PFSK-1 (cell line): Measurements from ENCODE around the gene GPRC5D.

Source experiments
- FOXP2 ChIP-seq: optimal IDR thresholded peaks from 2 replicates; pipeline ENCODE3; 2011; ENCODE audit warnings: borderline replicate concordance, control low read depth, inconsistent platforms; ENCODE audit not compliant: insufficient read depth; ENCODE audit errors: extremely low read length, extremely low read depth
- POLR2AphosphoS5 ChIP-seq: IDR thresholded peaks from 2 replicates; pipeline ENCODE4 v1.6.1; 2012; ENCODE audit warnings: low read depth, mild to moderate bottlenecking, control low read depth, low read length, moderate library complexity
- SIN3A ChIP-seq: IDR thresholded peaks from 2 replicates; pipeline ENCODE4 v1.6.1; 2012; ENCODE audit warnings: mild to moderate bottlenecking, low read length, moderate library complexity, borderline replicate concordance; ENCODE audit not compliant: insufficient read depth
- TAF1 ChIP-seq: IDR thresholded peaks from 2 replicates; pipeline ENCODE4 v1.6.1; 2012; ENCODE audit warnings: low read length, control low read depth, borderline replicate concordance; ENCODE audit not compliant: insufficient read depth
- TF ChIP-seq, protein P1 (sequence below), 2 experiments: IDR thresholded peaks; 2 replicates each; pipeline versions ENCODE4 v1.6.1 to v1.8.0; 2011 to 2012; ENCODE audit warnings: low read depth in 2 of 2, low read length in 2 of 2, control low read depth in 1 of 2, inconsistent platforms in 1 of 2, mild to moderate bottlenecking in 1 of 2, moderate library complexity in 1 of 2; ENCODE audit not compliant: insufficient read depth in 1 of 2

GPRC5D gene

DNA sequence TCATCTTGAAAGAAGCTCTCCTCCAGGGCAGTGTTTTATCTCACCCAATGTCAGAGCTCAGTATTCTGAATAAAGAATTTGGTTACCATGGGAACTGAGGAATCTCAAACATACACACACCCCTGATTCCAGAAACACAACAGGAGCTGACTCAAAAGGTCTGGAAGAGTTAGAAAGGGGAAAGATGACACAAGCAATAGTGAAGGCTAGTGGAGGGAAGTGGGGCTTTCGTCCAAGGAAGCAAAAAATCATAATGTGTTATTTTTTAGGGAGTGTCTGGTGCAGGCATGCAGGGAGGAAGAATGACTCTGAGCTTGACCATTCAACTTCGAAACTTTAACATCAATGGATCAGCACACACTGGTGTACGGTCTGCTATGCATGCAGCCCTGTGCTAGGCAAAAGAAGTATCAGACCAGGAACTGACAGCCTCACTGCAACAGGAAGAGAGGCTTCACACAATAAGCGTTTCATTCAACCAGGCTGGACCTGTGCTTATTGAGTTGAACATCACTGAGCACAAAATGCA lies 27.8 kb upstream of the GPRC5D start:
- peak; percentile 23; the same call in 1 of the 2 replicates for TF ChIP-seq SIN3A
- TF ChIP-seq, protein P1, sequence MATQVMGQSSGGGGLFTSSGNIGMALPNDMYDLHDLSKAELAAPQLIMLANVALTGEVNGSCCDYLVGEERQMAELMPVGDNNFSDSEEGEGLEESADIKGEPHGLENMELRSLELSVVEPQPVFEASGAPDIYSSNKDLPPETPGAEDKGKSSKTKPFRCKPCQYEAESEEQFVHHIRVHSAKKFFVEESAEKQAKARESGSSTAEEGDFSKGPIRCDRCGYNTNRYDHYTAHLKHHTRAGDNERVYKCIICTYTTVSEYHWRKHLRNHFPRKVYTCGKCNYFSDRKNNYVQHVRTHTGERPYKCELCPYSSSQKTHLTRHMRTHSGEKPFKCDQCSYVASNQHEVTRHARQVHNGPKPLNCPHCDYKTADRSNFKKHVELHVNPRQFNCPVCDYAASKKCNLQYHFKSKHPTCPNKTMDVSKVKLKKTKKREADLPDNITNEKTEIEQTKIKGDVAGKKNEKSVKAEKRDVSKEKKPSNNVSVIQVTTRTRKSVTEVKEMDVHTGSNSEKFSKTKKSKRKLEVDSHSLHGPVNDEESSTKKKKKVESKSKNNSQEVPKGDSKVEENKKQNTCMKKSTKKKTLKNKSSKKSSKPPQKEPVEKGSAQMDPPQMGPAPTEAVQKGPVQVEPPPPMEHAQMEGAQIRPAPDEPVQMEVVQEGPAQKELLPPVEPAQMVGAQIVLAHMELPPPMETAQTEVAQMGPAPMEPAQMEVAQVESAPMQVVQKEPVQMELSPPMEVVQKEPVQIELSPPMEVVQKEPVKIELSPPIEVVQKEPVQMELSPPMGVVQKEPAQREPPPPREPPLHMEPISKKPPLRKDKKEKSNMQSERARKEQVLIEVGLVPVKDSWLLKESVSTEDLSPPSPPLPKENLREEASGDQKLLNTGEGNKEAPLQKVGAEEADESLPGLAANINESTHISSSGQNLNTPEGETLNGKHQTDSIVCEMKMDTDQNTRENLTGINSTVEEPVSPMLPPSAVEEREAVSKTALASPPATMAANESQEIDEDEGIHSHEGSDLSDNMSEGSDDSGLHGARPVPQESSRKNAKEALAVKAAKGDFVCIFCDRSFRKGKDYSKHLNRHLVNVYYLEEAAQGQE (IDR thresholded peaks at IDR 0.05; ENCODE audit: insufficient read depth in 1 of 2, low read depth in 2 of 2, low read length in 2 of 2), result no peak

GRCh38 chr12:12979126-12979525 lies 27.2 kb upstream of the GPRC5D start:
- TF ChIP-seq FOXP2 (no peak), TAF1 (no peak), POLR2AphosphoS5 (no peak), SIN3A (no peak)
- TF ChIP-seq, protein P1 (IDR thresholded peaks at IDR 0.05; ENCODE audit: insufficient read depth in 1 of 2, low read depth in 2 of 2, low read length in 2 of 2), result no peak

- TF ChIP-seq TAF1, result no peak
- no peak for TF ChIP-seq SIN3A
- TF ChIP-seq FOXP2, result no peak
- TF ChIP-seq, protein P1 (IDR thresholded peaks at IDR 0.05; ENCODE audit: insufficient read depth in 1 of 2, low read depth in 2 of 2, low read length in 2 of 2), result no peak
- TF ChIP-seq POLR2AphosphoS5, result no peak
Measured at GRCh38 chr12:12977231-12977630, 25.3 kb upstream of the GPRC5D start.

DNA sequence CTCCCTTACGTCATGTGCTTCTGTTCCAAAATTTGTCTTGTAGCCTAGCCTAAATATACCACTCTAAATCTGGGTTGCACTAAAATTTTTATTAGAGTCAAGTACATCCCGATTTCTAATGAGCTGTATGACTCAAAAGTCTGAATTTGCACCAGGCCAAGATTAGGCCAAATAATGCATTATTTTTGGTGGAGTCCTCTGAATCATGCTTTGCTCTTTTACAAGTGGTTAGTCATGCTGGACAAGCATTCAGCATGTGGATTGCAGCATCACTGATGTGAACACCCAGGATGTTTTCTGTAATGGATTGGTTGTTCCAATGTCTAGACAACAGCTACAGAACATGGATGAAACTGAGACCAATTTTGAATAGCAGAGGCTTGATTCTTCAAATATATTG lies 24.4 kb upstream of the GPRC5D start:
- TF ChIP-seq SIN3A (no peak), FOXP2 (no peak), POLR2AphosphoS5 (no peak), TAF1 (no peak)

DNA sequence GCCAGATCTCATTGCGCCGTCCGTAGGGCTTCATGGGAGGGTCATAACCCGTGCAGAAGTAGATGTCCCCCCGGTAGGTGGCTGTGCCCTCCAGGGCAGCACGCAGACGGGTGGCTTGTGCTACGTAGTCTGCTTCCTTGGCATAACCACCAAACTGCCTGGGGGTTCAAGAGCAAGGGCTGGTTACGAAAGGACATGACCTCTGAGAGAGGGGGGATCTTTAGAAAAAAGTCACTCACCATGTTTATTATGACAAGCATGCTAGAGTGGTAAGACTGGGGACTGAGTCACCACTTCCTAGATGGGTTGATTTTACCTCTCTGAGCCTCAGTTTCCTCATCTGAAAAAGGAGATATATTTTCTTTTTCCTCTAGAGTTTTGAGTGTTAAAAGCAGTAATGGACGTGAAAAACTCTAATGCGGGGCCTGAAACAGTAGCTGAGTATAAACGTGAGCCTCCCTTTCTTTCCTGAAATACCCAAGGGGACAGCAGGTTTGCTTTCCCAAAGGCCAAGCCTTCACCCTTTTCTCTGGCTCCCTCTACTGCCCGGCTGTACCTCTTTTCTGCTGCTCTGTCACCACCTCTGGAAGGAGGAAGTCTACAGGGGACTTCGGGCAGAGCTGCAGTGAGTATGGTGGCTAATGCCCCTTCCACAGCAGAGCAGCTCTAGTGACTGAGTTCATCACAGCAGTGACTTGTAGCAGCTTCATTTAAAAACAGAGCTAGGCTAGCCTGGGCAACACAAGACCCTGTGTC lies 23.5 kb upstream of the GPRC5D start:
- TF ChIP-seq SIN3A, result no peak

DNA sequence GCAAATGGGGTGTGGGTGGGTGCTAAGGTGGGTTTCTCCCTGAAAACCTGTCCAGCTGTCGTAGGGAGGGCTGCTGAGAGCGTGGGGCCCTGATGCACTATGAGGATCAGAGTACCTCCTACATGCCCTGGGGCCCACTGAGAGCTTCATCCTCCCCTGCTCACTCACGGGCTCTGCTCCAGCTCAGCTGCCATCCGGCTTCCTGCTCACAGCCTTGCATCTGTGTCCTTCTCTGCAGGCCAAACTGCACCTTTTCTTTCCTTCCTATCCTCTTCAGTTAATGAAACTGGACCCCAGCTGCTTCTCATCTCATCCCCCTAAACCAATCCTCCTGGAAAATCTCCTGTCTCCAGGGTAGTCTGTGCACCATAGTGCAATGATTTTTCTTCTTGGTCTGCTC lies 22.2 kb upstream of the GPRC5D start:
- TF ChIP-seq TAF1 (no peak), POLR2AphosphoS5 (no peak), FOXP2 (no peak), SIN3A (no peak)
- TF ChIP-seq, protein P1 (IDR thresholded peaks at IDR 0.05; ENCODE audit: insufficient read depth in 1 of 2, low read depth in 2 of 2, low read length in 2 of 2), result no peak
